ENCODE results near the gene SYT2. TPM values are rescaled to one million over a fixed set of nuclear protein-coding genes. Genes with fewer than 3 reads are reported as not detected.

SYT2 gene
- total and polyA plus RNA-seq, 10 of the 15 experiments (the other 5 are each of a cell fraction or from before 2014, with no cell fraction given): not detected

- no peaks in the 10 kb centered on the region for H3K9me3 ChIP-seq (replicated peaks; ENCODE audit: control insufficient read depth, insufficient read depth, low read length)
- H3K27me3 ChIP-seq (replicated peaks in 1 of 2; ENCODE audit: control insufficient read depth in 2 of 2, insufficient read depth in 2 of 2, low read length in 1 of 2): peaks cover 0 to 2% of the 10 kb centered on the region in 2 experiments; a peak in 2 of 4 replicates
- TF ChIP-seq, protein P1, sequence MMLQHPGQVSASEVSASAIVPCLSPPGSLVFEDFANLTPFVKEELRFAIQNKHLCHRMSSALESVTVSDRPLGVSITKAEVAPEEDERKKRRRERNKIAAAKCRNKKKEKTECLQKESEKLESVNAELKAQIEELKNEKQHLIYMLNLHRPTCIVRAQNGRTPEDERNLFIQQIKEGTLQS (IDR thresholded peaks at IDR 0.05; ENCODE audit: borderline replicate concordance, extremely low read depth, low read depth, low read length): no peak
- TF ChIP-seq, protein P2, sequence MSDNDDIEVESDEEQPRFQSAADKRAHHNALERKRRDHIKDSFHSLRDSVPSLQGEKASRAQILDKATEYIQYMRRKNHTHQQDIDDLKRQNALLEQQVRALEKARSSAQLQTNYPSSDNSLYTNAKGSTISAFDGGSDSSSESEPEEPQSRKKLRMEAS (IDR thresholded peaks at IDR 0.05; ENCODE audit: low read depth, low read length): no peak
- TF ChIP-seq BCL11A (IDR thresholded peaks at IDR 0.05; ENCODE audit: low read depth, low read length): no peak
- peak in 1 of 3 experiments; percentile 9; a peak in 1 of 6 replicates for TF ChIP-seq CTCF (IDR thresholded peaks at IDR 0.05 in 2 of 3, conservative IDR thresholded peaks at IDR 0.05 in 1 of 3; ENCODE audit: control insufficient read depth in 2 of 3, extremely low read depth in 1 of 3, insufficient read depth in 1 of 3, low read depth in 3 of 3, low read length in 3 of 3)
- TF ChIP-seq, protein P3, sequence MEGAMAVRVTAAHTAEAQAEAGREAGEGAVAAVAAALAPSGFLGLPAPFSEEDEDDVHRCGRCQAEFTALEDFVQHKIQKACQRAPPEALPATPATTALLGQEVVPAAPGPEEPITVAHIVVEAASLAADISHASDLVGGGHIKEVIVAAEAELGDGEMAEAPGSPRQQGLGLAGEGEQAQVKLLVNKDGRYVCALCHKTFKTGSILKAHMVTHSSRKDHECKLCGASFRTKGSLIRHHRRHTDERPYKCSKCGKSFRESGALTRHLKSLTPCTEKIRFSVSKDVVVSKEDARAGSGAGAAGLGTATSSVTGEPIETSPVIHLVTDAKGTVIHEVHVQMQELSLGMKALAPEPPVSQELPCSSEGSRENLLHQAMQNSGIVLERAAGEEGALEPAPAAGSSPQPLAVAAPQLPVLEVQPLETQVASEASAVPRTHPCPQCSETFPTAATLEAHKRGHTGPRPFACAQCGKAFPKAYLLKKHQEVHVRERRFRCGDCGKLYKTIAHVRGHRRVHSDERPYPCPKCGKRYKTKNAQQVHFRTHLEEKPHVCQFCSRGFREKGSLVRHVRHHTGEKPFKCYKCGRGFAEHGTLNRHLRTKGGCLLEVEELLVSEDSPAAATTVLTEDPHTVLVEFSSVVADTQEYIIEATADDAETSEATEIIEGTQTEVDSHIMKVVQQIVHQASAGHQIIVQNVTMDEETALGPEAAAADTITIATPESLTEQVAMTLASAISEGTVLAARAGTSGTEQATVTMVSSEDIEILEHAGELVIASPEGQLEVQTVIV (IDR thresholded peaks at IDR 0.05; ENCODE audit: borderline replicate concordance, partially characterized antibody): no peak
- no peak for TF ChIP-seq NKRF (conservative IDR thresholded peaks at IDR 0.05)
- TF ChIP-seq PML (IDR thresholded peaks at IDR 0.05; ENCODE audit: low read length): no peak
- CTCF ChIA-PET: interaction anchor here (0.9 to 2.3 kb wide), 6 partner anchors 19 to 222 kb away, joined by 3 to 9 read pairs (median 4); no protein-coding TSS in a partner anchor
- no peak overlapping the region for H3K4me3 ChIP-seq
- no peaks in the 10 kb centered on the region for H4K20me1 ChIP-seq (ENCODE audit: control insufficient read depth, insufficient read depth)
- no peaks in the 10 kb centered on the region for H3K4me1 ChIP-seq (ENCODE audit: control insufficient read depth, insufficient read depth, low read length)
- RAD21 ChIA-PET (ENCODE audit: unreplicated experiment): interaction anchor here (1.1 kb wide), 1 partner anchor 195 kb away, joined by 3 read pairs; no protein-coding TSS in a partner anchor
- in situ Hi-C loops (cut with MboI) (no loop called here), intact Hi-C loops (cut with micrococcal nuclease; ENCODE audit: unreplicated experiment) (no loop called here)
- POLR2A ChIA-PET: interaction anchor here (1.0 kb wide), 1 partner anchor 76 kb away, joined by 4 read pairs; no protein-coding TSS in a partner anchor
- no peak overlapping the region for H3K27ac ChIP-seq (ENCODE audit: control insufficient read depth, insufficient read depth)
- FAIRE-seq (no peak), ATAC-seq (peak; percentile 57; the same call in 2 of the 3 replicates), DNase-seq (ENCODE audit: low read depth, low spot score) (no peak)
- WGBS (ENCODE audit: insufficient coverage, insufficient replicate concordance, low lambda C conversion rate, missing lambda C conversion rate): 20% methylated on average over 3 of the region's 3 CpGs
- no peaks in the 10 kb centered on the region for H3K79me2 ChIP-seq (ENCODE audit: control insufficient read depth, insufficient read depth, low read length)
- no peak overlapping the region for H3K4me2 ChIP-seq (ENCODE audit: control insufficient read depth, insufficient read depth)
- no peak overlapping the region for H2AFZ ChIP-seq (ENCODE audit: control insufficient read depth, low read depth, low read length)
- SMC1A ChIA-PET (ENCODE audit: uncharacterized antibody, unreplicated experiment): interaction anchor here (1.4 to 1.7 kb wide), 2 partner anchors 17 to 59 kb away, joined by 3 to 7 read pairs; no protein-coding TSS in a partner anchor
- H3K9ac ChIP-seq (ENCODE audit: control insufficient read depth, insufficient read depth, low read length): no peak overlapping the region
- no TSS peak for BruUV-seq (replicated peaks)
- no peaks in the 10 kb centered on the region for H3K36me3 ChIP-seq (ENCODE audit: control insufficient read depth in 2 of 2, insufficient read depth in 2 of 2, low read length in 1 of 2)
Observed at GRCh38 chr1:202659974-202660373, 50.3 kb downstream of the SYT2 start.
